AG04450 (cell line): ENCODE data around the gene TNP2. TPM values are rescaled to one million over a fixed set of nuclear protein-coding genes. Genes with fewer than 3 reads are reported as not detected.

Experiments used
- CTCF ChIA-PET: fragments of 300-600, 350-600 bp; formaldehyde crosslinking; extraction: SDS; loops from one replicate; lab custom pipeline; 2022; ENCODE audit warnings: antibody characterized with exemption, inconsistent platforms; lab: Charles Lee
- POLR2A ChIA-PET: fragments of 350-600 bp; formaldehyde crosslinking; extraction: SDS; loops from one replicate; lab custom pipeline; 2021; ENCODE audit warnings: antibody characterized with exemption, inconsistent platforms; lab: Yijun Ruan, JAX
- DNase-seq: peaks from one replicate; pipeline ENCODE4 v3.0.0-alpha.2; 2011; ENCODE audit warnings: low read depth, low spot score
- H3K27ac ChIP-seq: one replicate; pipeline ENCODE4 v1.5.1; 2012; ENCODE audit warnings: low read depth, low read length, control low read depth
- H3K27me3 ChIP-seq: one replicate; pipeline ENCODE4 v1.6.0; 2012; ENCODE audit warnings: low read length; ENCODE audit not compliant: control insufficient read depth, insufficient read depth
- H3K4me3 ChIP-seq: 2 replicates; pipeline ENCODE4 v1.5.1; 2011; ENCODE audit warnings: mild to moderate bottlenecking, low read depth, low read length, control low read depth
- H3K9me3 ChIP-seq: 2 replicates; pipeline ENCODE4 v1.5.1; 2012; ENCODE audit warnings: low read length; ENCODE audit not compliant: control insufficient read depth, insufficient read depth
- polyA plus RNA-seq: library from polyadenylated mRNA; depleted of rRNA; stranded (reverse); fragments of >200 nt; gene quantifications from 2 replicates; pipeline ENCODE4 v1.2.3, GENCODE V29; 2011
- TF ChIP-seq, protein P1 (sequence below): IDR thresholded peaks from 2 replicates; pipeline ENCODE4 v1.5.1; 2011; ENCODE audit warnings: low read depth, low read length, control low read depth, inconsistent platforms

The TNP2 gene
- polyA plus RNA-seq, 1 experiment = not detected

DNA sequence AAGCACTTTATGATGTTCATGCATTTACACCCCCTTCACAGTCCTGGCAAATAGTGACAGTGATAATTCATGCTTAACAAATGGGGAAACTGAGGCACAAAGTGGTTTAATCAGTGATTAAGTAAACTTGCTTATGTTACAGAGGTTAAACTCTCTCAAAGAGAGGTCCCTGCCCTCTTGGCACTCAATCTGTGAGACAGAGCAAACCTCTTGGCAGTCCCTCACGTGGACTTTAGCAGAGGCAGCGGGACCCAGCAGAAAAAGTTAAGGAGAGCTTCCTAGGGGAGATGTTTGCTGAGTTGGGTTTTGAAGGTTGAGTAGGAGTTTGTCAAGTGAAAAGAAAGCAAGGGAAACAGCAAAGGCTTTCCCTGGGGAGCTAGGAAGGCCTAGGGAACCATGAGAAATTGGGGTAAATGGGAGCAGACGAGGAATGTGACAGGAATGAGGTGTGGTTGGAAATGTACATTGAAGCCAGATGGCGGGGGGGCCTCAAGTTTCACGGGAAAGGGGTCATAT is 23.8 kb downstream of the TNP2 start:
- POLR2A ChIA-PET = no interaction called here

DNA sequence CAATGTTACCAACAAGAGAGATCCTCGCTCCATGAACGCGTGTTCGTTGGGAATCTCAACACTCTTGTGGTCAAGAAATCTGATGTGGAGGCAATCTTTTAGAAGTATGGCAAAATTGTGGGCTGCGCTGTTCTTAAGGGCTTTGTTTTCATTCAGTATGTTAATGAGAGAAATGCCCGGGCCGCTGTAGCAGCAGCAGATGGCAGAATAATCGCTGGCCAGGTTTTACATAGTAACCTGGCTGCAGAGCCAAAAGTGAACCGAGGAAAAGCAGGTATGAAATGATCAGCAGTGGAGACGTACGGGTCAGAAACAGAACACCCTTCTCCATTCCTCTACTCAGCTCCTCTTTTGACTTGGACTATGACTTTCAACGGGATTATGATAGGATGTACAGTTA is 26.5 kb downstream of the TNP2 start:
- Histone ChIP-seq H3K27me3 (no peaks in the 10 kb centered on the region), H3K9me3 (no peaks in the 10 kb centered on the region), H3K27ac (no peak overlapping the region), H3K4me3 (no peak overlapping the region)
- DNase-seq = no peak
- ChIA-PET CTCF (no interaction called here), POLR2A (interaction anchor here (0.6 kb wide), 1 partner anchor 301 kb away, joined by 3 read pairs; the partner anchor contains the start of gene DEXI)
- TF ChIP-seq, protein P1, sequence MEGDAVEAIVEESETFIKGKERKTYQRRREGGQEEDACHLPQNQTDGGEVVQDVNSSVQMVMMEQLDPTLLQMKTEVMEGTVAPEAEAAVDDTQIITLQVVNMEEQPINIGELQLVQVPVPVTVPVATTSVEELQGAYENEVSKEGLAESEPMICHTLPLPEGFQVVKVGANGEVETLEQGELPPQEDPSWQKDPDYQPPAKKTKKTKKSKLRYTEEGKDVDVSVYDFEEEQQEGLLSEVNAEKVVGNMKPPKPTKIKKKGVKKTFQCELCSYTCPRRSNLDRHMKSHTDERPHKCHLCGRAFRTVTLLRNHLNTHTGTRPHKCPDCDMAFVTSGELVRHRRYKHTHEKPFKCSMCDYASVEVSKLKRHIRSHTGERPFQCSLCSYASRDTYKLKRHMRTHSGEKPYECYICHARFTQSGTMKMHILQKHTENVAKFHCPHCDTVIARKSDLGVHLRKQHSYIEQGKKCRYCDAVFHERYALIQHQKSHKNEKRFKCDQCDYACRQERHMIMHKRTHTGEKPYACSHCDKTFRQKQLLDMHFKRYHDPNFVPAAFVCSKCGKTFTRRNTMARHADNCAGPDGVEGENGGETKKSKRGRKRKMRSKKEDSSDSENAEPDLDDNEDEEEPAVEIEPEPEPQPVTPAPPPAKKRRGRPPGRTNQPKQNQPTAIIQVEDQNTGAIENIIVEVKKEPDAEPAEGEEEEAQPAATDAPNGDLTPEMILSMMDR = no peak

More for the DNA sequence above, 23.8 kb downstream of the TNP2 start:
- H3K4me3 ChIP-seq = no peak overlapping the region
- H3K27me3 ChIP-seq = no peaks in the 10 kb centered on the region
- DNase-seq = no peak
- TF ChIP-seq, protein P1 = no peak
- CTCF ChIA-PET = interaction anchor here (2.2 kb wide), 1 partner anchor 282 kb away, joined by 10 read pairs; no protein-coding TSS in a partner anchor
- no peak overlapping the region for H3K27ac ChIP-seq
- H3K9me3 ChIP-seq = peaks cover 6% of the 10 kb centered on the region; the same call in 1 of the 2 replicates

DNA sequence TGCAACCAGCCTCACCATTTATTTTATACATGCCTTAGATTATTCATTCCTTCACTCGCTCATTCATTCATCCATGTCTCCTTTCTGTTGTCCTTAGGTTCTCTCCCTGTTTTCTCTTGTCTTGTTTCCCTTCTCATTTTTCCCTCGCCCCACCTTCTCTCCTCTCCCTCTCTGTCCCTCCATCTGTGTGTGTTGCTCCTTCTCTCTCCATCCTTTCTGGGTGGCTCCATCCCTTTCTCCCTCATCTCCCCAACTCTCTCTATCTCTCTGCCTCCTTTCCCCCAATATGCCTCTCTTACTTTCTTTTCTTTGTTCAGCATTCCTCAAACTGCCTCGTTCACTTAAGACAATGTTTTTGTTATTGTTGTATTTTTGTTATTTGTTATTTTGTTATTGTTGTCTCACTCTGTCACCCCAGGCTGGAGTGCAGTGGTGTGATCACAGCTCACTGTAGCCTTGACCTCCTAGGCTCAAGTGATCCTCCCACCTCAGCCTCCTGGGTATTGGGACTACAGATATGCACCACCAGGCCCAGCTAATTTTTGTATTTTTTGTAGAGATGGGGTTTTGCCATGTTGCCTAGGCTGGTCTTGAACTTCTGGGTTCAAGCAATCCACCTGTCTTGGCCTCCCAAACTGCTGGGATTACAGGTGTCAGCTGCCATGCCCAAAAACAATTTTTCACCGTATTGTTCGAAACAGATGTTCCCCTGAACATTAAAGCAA is 27.5 kb downstream of the TNP2 start:
- ChIA-PET CTCF (no interaction called here), POLR2A (interaction anchor here (0.6 kb wide), 2 partner anchors 300 to 713 kb away, joined by 3 to 4 read pairs; partner anchors contain the start of gene DEXI)
- Histone ChIP-seq H3K27me3 (no peaks in the 10 kb centered on the region), H3K27ac (no peak overlapping the region), H3K9me3 (no peaks in the 10 kb centered on the region), H3K4me3 (no peak overlapping the region)
- TF ChIP-seq, protein P1 = no peak
- no peak for DNase-seq

DNA sequence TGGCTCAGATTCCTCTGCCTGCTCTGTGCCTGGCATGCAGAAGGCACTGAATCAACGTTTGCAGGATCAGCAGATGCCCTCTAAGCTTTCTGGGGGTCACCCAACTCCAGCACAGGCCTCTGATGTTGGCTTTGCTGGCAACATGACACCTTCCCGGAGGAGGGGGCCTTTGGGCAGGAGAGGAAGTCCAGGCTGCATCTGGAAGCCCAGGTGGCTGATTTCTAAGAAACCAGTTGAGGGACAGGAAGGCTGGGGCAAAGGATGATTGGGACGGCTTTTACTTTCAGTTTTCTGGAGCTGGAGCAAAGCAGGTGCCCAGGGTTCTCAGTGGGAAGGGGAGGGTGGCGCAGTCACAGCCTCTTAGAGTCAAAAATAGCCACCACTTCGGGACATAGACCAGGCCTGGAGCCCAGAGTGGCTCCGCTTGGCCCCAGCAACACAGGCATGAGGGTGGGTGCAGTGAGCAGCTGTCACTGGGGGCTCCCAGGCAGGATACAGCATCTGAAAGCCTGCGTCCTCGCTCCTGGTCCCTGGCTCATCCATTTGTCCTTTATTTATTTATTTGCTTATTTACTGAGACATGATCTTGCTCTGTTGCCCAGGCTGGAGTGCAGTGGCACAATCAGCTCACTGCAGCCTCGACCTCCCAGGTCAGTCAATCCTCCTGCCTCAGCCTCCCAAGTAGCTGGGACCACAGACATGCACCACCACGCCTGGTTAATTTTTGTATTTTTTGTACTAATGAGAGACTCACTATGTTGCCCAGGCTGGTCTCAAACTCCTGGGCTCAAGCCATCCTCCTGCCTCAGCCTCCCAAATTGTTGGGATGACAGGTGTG is 28.3 kb downstream of the TNP2 start:
- no peak for DNase-seq
- ChIA-PET CTCF (no interaction called here), POLR2A (no interaction called here)
- Histone ChIP-seq H3K4me3 (no peak overlapping the region), H3K27ac (no peak overlapping the region), H3K27me3 (no peaks in the 10 kb centered on the region), H3K9me3 (no peaks in the 10 kb centered on the region)
- TF ChIP-seq, protein P1 = no peak
